HG02938 (cell line): ENCODE data around the gene APOL6.
"Not testable (repeated sequence)": the region's sequence is repeated elsewhere in the genome, so short reads cannot be mapped to it uniquely, and the experiment has no call there.

Experiments used
- ATAC-seq: cut with Tn5 transposase; IDR thresholded peaks from one replicate; pipeline ENCODE4 v1.9.1; 2021; ENCODE audit warnings: mild to moderate bottlenecking, moderate library complexity; ENCODE audit not compliant: unreplicated experiment

The APOL6 gene

GRCh38 chr22:35617137-35617755 lies 31.0 kb upstream of the APOL6 start, which contains the start of gene MB:
Gene MB (minus strand): TSS chr22:35617329. CDS start chr22:35617257, 72 bp downstream.
- ATAC-seq = no peak

GRCh38 chr22:35618427-35619223 lies 29.6 kb upstream of the APOL6 start:
- ATAC-seq = no peak

DNA sequence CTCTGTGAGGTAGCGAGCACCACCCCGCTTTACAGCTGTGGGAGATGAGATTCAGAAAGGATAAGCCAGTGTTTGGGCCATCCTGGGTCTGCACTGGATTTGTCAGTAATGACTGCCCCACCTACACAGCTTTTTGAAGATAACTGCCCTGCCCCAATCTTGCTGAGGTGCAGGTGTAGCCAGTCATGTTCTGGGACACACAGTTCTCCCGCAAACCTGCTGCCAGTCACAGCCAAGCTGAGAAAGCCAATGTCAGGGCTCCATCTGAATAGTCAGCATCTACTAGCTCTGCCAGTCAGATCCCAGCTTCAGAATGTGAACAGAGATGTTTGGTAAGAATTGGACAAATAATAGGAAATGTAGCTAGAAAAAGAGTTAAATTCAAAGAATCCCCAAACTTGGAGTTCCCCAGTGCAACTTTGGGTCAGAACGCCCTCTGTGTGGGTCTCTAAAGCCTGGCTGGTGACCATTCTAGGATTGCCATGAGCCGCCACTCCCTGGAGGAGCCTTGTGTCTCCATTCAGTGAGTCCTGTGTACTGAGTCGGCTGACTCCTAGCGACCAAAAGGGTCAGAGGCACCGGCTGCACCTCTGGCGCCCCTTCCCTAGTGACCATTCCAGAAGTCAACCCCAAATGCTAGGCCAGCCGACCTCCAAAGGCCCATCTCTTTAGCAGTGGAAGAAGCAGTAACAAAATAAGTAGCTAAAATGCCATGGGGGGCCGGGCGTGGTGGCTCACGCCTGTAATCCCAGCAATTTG lies 28.7 kb upstream of the APOL6 start:
- no peak for ATAC-seq

DNA sequence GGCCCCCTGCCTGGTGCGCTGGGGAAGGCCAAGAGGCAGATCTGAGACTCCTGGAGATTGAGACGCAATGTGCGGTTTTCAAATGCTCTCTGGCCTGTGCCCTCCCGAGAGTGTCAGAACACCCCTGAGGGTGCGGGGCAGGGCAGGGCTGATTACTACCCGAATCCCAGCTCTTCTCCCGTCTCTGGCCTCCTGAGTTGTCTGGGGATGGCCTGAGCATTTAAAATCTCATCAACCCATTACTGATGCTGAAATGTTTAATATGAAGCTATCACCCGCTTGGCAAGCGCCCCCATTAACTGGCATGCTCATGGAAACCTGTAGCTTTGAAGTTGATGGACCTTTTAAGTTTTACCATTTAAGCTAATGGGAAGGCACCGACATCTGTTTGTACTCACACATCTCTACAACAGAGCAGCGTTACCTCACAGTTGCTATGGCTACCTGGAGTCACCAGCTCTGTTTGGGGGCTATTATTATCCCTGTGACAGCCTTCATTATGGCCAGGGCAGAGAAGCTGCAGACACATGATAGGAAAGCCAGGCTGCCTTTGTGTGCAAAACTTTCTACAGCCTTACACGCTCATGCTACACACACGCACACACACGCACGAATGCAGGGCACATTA lies 27.5 kb upstream of the APOL6 start:
- no peak for ATAC-seq

DNA sequence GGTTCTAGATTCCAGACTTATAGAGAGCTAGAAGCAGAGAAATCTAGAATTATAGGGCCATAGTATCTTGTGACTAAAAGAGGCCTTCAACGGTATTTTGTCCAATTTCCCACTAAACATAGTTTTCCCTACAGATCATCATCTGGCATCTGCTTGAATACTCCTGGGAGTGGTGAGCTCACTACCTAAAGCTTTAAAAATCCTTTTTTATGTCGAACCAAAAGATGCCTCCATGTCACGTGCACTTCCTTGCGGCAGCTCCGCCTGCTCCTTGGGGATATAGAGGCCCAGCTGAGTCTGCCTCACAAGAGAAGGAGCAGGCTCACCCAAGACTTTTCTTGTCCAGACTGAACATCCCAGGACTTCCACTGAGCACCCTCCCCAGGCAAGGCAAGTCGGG lies 26.8 kb upstream of the APOL6 start:
- ATAC-seq = no peak

DNA sequence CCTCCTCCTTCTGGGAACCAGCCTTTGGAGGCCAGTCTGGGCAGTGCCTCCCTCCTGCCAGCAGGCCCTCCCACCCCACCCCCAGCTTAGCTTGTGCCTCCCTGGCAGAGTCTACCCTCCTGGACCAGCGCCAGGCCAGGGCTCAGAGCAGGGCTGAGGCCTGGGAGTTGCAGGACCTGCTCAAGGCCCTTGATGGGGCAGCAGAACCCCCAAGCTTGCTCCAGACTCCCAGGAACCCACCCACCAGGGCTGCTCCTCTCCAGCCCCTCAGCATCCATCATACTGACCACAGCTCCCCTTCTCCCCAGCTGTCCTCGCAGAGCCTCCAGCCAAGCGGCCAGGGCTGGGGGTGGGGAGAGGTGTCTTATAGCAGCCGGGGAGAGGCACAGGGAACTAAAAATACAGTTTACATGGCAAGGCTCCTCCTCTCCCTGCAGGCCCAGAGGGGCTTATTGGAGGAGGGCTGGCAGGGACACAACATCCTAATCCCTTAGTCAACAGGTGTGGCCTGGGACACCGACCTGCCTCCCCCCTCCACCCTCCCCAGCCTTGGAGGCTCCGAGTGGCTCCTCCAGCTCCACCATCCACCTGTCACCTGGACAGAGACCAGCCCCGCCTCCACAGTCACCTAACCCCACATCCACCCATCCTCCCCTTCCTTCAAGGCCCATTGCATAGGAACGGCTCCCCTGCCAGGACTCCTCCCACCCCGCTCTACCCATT lies 25.9 kb upstream of the APOL6 start:
- ATAC-seq = no peak

GRCh38 chr22:35623885-35624284 lies 24.4 kb upstream of the APOL6 start:
- ATAC-seq = not testable (repeated sequence)

GRCh38 chr22:35624547-35624946 lies 23.7 kb upstream of the APOL6 start:
- no peak for ATAC-seq

DNA sequence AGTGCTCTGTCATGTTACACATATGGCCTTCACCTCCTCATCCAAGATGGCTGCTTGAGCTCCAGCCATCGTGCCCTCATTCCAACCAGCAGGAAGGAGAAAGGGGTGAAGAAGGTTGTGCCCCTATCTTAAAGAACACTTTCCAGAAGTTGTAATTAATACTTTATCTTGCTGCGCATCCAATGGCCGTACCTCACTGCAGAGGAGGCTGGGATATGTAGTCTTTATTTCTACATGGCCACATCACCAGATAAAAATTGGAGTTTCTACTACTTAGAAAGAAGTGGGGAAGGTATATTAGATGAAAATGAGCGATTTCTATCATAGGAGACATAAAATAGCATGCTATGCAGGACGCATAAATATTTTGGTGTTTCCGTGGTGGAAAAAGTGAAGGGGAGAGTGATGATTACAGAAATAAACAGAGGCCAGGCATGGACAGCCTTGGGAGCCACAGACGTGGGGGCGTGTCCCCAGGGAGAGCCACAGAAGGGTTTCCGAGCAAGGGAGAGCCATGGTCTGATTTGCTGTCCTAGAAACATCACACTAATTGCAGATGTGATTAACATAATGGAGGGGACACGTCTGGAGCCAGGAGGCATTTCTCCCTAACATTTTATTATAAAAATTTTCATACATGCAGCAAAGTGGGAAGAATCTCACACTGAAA lies 22.3 kb upstream of the APOL6 start:
- no peak for ATAC-seq

DNA sequence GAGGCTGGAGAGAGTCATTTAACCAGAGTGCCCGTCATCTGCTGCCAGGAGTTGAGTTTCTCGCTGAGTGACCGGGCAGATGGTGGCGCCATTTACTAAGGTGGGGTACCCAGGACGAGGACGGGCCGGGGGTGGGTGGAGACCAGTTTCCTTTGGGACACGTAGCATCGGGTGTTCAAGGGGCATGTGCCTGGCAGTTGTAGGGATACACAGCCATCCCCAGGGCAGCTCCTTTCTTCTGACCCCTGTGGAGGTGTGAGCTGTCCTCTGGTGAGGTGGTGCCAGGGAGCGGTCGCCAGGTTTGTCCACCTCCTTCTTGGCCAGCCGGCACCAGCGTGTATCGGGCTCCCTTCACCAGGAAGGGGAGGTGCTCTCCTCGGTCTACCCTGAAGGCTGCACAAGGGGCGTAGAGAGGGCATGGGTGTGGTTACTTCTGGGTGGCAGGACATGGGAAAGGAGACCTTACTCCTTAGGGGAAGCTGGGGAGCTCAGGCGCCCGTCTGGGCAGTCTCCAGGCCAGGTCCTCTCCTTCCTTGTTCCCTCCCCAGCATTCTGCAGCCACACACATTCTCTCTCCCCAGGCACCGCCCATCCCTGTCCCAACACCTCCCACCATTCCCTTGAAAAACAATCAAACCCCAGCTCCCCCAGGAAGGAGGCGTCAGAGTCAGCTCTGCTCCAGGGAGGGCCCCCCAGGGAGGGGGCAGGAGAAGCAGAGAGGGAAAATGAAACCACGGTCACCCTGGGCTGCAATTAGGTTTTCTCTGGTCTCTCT lies 20.8 kb upstream of the APOL6 start:
- ATAC-seq = no peak

DNA sequence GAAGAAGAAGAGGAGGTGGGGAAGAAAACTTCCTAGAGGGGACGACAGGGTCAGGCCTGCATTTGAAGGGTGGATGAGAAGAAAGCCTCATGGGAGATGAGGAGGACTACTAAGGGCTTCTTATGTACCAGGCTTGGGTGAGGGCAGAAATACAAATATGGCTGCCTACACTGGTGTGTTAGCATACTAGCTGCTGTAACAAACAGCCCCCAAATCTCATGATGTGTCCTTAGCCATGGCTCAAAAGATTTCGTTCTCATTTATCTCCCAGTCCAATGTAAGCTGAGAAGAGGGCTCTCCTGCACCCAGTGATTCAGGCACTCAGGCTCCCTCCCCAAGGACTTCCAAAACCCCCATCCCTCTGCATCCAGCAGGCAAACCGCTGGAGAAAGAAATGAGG lies 19.5 kb upstream of the APOL6 start:
- ATAC-seq = no peak

- no peak for ATAC-seq
These were observed 18.6 kb upstream of the APOL6 start for GRCh38 chr22:35629406-35630216.

- no peak for ATAC-seq
These were observed 17.9 kb upstream of the APOL6 start for GRCh38 chr22:35630387-35630793.

- no peak for ATAC-seq
These were observed 17.4 kb upstream of the APOL6 start for GRCh38 chr22:35630891-35631290.

GRCh38 chr22:35631597-35631996 lies 16.6 kb upstream of the APOL6 start:
- ATAC-seq = no peak

DNA sequence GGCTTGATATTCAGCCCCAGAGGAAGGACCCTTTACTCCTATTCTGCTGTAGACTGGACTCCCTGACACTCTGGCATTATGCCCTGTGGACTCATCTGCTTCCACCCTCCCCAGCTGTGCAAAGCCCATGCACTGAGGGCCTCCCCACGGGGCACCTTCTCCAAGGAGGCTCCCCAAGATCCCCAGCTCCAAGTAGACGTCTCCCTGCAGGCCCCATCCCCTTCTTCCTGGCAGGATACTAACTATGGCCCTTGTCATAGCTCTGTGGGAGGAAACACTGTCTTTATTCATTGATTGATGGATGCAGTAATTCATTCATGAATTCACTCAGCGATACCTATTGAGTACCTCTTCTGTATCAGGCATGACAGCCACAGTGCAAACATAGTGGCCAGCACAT lies 15.3 kb upstream of the APOL6 start:
- ATAC-seq = no peak

DNA sequence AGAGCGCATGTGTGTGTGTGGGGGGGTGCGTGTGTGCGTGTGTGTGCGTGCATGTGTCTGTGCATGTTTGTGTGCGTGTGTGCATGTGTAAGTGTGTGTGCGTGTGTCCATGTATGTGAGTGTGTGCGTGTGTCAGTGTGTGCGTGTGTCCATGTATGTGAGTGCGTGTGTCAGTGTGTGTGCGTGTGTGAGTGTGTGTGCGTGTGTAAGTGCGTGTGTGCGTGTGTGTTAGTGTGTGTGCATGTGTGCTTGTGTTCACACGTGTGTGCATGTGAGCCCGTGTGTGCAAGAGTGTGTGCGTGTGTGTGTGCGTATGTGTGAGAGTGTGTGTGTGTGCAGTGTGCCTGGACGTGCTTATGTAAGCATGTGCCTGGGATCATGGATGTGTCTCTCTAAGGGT lies 14.7 kb upstream of the APOL6 start:
- ATAC-seq = no peak

DNA sequence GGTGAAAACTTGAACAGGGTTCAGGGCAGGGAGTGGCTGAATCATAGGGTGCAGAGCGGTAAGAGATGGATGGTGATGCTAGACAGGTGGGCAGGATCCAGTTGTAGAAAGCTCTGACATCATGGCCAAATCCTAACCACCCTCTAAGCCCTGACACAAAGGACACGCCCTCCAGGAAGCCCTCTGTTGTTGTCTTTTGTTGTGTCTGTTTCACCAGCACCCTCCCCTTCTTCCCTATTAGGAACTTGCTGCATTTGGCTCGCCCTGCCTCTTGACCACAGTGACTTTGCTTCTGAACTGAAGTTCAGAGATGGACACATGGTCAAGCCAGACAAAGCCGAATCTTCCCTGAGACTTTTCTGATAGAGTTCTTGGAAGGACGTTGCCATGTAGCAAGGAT lies 14.2 kb upstream of the APOL6 start:
- no peak for ATAC-seq
